Ovary (tissue), 3 donors: ENCODE data around the gene LCTL.

Source experiments
- CTCF ChIP-seq, 3 donors: fragments of 450-650 bp in 2 of 3; fragments of 200-600 bp in 1 of 3; IDR thresholded peaks; one replicate each; pipeline versions ENCODE4 v1.5.1 to v1.8.0; 2016 to 2022; ENCODE audit warnings: antibody characterized with exemption in 3 of 3, mild to moderate bottlenecking in 1 of 3
- EP300 ChIP-seq: sonication (generic); formaldehyde crosslinking; IDR thresholded peaks from one replicate; pipeline ENCODE4 v1.6.1; 2017; ENCODE audit warnings: antibody characterized with exemption
- POLR2A ChIP-seq: fragments of 450-650 bp; IDR thresholded peaks from one replicate; pipeline ENCODE4 v1.6.1; 2017; ENCODE audit warnings: antibody characterized with exemption, mild to moderate bottlenecking, moderate library complexity
- donor health status: DM: no; HTN: no; CAD: no.

- TF ChIP-seq POLR2A (no peak), CTCF (IDR thresholded peaks at IDR 0.05) (no peak), EP300 (no peak)
These were observed 22.0 kb upstream of the LCTL start for GRCh38 chr15:66587749-66588148.
